H54 (cell line): ENCODE data around the gene PPP2R5E.

ENCODE experiments used
- DNase-seq: peaks from one replicate; pipeline ENCODE4 v3.0.0; 2011; ENCODE audit warnings: low spot score, mixed read lengths; ENCODE audit not compliant: insufficient read length
- FAIRE-seq: peaks from 3 replicates; lab custom pipeline; 2011; peaks lifted over from hg19 to GRCh38; lab: Jason Lieb, UNC
- POLR2A ChIP-seq: IDR thresholded peaks from 2 replicates; pipeline ENCODE4 v1.6.1; 2011; ENCODE audit warnings: low read depth, mild to moderate bottlenecking, low read length

Gene PPP2R5E

GRCh38 chr14:63472986-63473788, 70.0 kb downstream of the PPP2R5E start:
- FAIRE-seq: peak; percentile 43
- DNase-seq: no peak
- TF ChIP-seq POLR2A: no peak

- FAIRE-seq: peak; percentile 83
- peak; percentile 24 for DNase-seq
- TF ChIP-seq POLR2A: no peak
Measured at GRCh38 chr14:63470962-63471793, 72.0 kb downstream of the PPP2R5E start.

DNA sequence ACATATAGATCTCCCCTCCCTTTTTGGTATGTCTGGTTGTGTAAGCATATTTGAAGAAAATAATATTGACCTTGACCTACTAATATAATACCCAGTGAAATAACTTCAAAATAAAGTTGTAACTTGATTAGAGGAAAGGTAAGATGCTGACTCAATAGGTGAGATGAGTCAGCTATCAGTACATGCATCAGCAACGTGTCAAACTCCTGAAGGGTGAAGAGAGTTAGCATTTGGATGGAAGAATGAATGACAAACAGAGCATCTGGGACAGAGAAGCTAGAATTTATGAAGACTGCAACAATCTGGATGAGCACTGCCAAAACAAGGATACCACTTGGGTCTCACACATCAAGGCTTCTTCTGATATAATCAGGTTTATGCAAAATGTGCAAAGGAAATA, 74.9 kb downstream of the PPP2R5E start:
- DNase-seq (no peak), FAIRE-seq (no peak)
- TF ChIP-seq POLR2A: no peak

GRCh38 chr14:63467440-63468072, 75.6 kb downstream of the PPP2R5E start:
- no peak for TF ChIP-seq POLR2A
- DNase-seq: no peak
- no peak for FAIRE-seq

- no peak for FAIRE-seq
- no peak for DNase-seq
- no peak for TF ChIP-seq POLR2A
Measured at GRCh38 chr14:63465347-63465746, 77.8 kb downstream of the PPP2R5E start.

DNA sequence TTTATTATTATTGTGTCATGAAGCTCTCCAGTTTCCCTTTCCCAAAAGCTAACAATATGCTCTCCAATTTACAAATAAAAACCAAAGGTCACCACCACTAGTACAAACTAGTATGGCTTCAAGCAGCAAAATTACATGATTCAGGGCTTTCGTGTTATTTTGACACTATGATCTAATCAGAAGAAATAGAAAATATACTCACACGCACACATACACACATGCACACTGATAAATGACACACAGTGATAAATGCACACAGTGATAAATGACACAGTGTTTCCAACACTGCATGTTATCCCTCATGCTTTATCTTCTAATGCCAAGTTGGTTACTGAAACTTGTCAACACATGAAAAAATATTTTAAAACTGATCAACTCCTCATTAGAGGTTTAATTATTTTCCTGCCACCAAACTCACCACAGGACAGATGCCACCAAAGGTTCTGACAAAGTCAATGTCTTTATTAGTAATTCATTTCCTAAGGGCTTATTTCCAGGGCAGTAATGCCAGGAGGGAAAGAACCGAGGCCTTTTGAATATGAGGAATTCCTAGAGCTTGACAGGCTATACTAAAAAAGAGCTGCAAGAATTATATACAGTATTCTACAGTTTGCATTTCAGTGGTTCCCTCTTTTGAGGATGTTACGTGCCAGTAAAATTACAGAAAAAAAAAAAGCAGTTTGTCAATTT, 82.4 kb downstream of the PPP2R5E start:
- FAIRE-seq (no peak), DNase-seq (no peak)
- no peak for TF ChIP-seq POLR2A

DNA sequence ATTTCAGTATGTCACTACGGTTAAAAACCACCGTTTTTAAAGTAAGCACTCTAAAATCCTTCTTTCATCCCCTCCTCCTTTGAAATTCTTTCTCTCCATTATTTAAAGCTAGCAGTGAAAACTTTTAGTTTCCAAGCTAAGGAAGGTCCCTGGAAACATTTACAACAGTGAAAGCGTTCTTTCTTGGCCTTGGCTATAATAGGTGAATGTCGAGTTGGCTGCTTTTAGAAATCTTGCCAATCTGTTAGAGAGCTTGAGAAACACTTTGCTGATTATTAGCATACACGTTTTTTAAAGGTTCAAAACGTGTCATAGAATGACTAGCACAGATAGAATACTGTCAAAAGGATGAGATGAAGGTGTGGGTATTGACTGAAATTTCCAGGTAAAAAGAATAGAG, 83.4 kb downstream of the PPP2R5E start:
- FAIRE-seq (no peak), DNase-seq (no peak)
- TF ChIP-seq POLR2A: no peak

DNA sequence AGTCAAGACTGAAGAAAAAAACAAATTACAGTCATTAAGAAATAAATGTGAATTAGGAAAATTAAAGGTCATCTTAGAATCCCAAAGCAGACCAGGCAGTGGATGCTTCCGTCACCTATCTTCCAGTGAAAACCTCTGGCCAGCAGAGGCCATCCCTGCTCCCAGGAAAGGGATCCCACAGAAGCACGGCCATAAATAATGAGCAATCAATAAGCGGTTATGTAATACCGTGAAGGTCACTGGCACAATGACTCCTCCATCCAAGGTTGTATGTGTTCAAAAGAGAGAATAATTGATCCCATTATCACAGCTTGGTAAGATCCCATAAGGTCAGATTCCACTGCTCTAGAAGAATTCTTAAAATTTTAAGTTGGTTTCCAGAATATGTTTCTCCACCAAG, 85.7 kb downstream of the PPP2R5E start:
- DNase-seq: no peak
- TF ChIP-seq POLR2A: no peak
- FAIRE-seq: no peak

GRCh38 chr14:63454863-63455622, 88.1 kb downstream of the PPP2R5E start:
- peak; percentile 95 for FAIRE-seq
- TF ChIP-seq POLR2A: no peak
- DNase-seq: no peak

DNA sequence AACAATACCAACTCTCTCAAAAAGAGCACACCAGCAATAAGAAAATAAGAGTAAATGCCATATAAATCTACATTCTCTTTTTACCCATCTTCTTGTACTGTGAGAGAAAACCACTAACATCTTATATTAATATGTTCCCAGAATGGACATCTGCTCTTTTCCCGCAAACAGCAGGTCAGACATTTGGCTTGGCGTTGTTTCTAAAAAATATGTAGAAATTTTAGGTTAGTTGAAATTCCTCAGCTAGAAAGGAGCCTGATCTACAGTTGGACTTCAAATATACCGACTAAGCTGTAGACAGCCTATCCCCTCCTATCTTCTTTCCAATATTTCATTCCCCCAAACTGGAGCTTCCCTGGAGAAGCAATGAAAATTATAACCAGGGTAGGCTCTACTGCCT, 88.7 kb downstream of the PPP2R5E start:
- FAIRE-seq: no peak
- no peak for DNase-seq
- TF ChIP-seq POLR2A: no peak

GRCh38 chr14:63453443-63453936, 89.7 kb downstream of the PPP2R5E start:
- no peak for TF ChIP-seq POLR2A
- DNase-seq (no peak), FAIRE-seq (no peak)

- no peak for DNase-seq
- peak; percentile 38 for FAIRE-seq
- no peak for TF ChIP-seq POLR2A
Measured at GRCh38 chr14:63452796-63453195, 90.4 kb downstream of the PPP2R5E start.

GRCh38 chr14:63448841-63449240, 94.3 kb downstream of the PPP2R5E start:
- no peak for TF ChIP-seq POLR2A
- FAIRE-seq: no peak

More at GRCh38 chr14:63448841-63449240, 94.3 kb downstream of the PPP2R5E start:
- no peak for DNase-seq
